ENCODE results near the gene ZNF677. TPM values are rescaled to one million over a fixed set of nuclear protein-coding genes. Genes with fewer than 3 reads are reported as not detected.
"Not testable (repeated sequence)": the region's sequence is repeated elsewhere in the genome, so short reads cannot be mapped to it uniquely, and the experiment has no call there.

ZNF677 gene
- total RNA-seq, 4 donors from 2014 or later: 3.1 to 62.7 (median 23.4) TPM

DNA sequence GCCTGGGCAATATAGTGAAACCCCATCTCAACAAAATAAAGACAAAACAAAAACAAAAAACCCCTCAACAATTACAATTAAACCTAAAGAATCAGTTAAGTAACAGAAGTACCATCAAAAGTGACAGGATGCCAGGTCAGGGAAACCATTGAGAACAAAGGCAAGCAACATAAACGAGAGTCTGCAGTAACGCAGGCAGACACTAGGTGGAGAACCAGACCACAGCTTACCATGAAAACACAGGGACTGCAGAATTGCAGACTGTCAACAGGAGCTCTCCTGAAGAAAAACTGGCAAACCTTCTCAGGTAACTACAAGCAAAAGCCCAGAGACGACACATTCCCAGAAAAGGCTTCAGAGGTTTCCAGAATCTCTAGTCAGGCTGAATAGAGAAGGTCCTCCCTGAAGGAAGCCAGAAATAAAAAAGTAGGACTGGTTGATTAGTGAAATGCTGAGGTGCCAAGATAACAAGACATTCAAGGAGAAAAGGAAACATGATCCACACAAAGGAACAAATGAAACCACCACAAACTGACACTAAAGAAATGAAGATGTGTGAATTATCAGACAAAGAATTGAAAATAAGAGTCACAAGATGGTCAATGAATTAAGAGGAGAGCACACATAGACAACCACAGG is 59.3 kb downstream of the ZNF677 start:
- Histone ChIP-seq H3K4me1 (no peaks in the 10 kb centered on the region), H3K27me3 (no peaks in the 10 kb centered on the region), H3K9me3 (no peaks in the 10 kb centered on the region), H3K4me3 (no peak overlapping the region), H3K36me3 (no peaks in the 10 kb centered on the region), H3K27ac (no peak overlapping the region)
- intact Hi-C loops (cut with DNase I; ENCODE audit: low total_unique reads): no loop called here
- peak in 1 of 2 donors; percentile 12 for TF ChIP-seq POLR2A (IDR thresholded peaks at IDR 0.05)
- TF ChIP-seq, protein P1, sequence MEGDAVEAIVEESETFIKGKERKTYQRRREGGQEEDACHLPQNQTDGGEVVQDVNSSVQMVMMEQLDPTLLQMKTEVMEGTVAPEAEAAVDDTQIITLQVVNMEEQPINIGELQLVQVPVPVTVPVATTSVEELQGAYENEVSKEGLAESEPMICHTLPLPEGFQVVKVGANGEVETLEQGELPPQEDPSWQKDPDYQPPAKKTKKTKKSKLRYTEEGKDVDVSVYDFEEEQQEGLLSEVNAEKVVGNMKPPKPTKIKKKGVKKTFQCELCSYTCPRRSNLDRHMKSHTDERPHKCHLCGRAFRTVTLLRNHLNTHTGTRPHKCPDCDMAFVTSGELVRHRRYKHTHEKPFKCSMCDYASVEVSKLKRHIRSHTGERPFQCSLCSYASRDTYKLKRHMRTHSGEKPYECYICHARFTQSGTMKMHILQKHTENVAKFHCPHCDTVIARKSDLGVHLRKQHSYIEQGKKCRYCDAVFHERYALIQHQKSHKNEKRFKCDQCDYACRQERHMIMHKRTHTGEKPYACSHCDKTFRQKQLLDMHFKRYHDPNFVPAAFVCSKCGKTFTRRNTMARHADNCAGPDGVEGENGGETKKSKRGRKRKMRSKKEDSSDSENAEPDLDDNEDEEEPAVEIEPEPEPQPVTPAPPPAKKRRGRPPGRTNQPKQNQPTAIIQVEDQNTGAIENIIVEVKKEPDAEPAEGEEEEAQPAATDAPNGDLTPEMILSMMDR (IDR thresholded peaks at IDR 0.05): peak; percentile 90 to 97 (median 92)
- peak; percentile 80 to 85 for DNase-seq

DNA sequence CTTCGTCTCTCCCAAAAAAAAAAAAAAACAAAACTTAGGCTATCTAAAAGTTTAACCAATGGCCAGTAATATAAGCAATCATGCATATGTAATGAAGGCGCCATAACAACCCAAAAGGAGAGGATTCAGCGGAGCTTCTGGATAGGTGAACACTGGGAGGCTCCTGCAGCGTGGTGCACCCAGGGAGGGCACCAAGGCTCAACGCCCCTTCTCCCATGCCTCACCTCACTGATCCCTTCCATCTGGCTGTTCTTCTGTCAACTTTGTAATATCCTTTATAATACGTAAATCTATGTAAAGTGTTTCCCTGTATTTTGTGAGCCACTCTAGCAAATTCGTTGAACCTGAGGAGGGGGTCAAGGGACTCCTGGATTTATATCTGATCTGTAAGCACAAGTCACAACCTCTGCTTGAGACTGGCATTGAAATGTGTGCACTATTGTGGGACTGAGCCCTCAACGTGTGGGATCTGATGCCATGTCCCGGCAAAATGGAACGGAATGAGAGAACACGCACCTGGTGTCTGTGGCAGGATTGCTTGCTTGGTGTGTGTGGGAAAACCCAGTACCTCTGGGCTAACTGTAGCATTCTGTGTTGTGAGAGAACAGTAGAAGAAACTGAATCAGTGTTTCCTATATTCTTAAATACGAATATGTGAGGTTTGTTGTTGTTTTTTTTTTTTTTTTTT is 61.0 kb downstream of the ZNF677 start:
- H3K27me3 ChIP-seq: no peaks in the 10 kb centered on the region
- DNase-seq: no peak
- TF ChIP-seq POLR2A (IDR thresholded peaks at IDR 0.05): no peak
- TF ChIP-seq, protein P1 (IDR thresholded peaks at IDR 0.05): no peak
- H3K27ac ChIP-seq: peak overlapping the region in 1 of 2 donors; percentile 26
- no peaks in the 10 kb centered on the region for H3K4me1 ChIP-seq
- peak overlapping the region; percentile 73 to 91 for H3K4me3 ChIP-seq
- H3K36me3 ChIP-seq: no peaks in the 10 kb centered on the region
- intact Hi-C loops (cut with DNase I; ENCODE audit: low total_unique reads): no loop called here
- H3K9me3 ChIP-seq: no peaks in the 10 kb centered on the region

DNA sequence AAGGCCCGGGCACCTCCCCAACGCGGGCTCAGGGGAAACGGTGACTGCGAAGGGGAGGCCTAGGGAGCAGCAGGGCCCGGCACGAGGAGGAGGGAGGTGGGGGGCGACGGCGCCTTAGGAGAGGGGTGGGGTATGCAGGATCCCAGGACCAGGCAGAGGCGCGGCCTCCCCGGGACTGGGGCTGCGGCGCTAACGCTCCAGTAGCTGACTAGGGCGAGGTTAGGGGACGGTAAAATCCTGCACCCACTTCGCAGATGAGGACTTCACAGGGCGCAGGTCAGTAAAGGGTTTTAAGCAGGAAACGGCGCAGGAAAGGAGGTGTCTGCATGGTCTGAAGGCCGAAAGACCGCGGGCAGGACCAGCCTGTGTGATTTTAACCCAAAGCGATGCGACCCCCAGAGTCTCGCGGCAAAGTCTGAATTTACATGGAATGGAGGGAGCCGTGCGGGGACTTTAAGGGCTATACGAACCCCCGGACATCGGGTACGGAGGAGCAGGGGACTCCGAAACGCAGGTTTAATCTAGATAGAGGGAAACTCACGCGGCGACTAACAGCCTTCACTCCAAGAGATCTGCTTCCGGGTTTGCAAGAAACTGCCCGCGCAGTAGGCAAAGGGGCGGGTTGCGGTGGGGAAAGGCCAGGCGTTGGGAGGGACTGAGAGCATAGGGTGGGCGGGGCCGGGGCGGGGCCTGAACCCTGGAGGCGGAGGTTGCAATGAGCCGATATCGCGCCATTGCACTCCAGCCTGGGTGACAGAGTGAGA is 61.7 kb downstream of the ZNF677 start, which contains the start of gene ZNF665:
ZNF665 (minus strand) TSS at position 588 of the 764 bp plus-strand sequence. CDS start 10,460 bp downstream, outside the sequence.
- H3K4me3 ChIP-seq: peak within 1 kb of the TSS; percentile 73 to 91
- peak; percentile 85 to 91 for DNase-seq
- peak; percentile 43 to 67 for TF ChIP-seq POLR2A (IDR thresholded peaks at IDR 0.05)
- TF ChIP-seq, protein P1 (IDR thresholded peaks at IDR 0.05): no peak
- no peaks in the 10 kb centered on the region for H3K36me3 ChIP-seq
- intact Hi-C loops (cut with DNase I; ENCODE audit: low total_unique reads): no loop called here
- H3K27ac ChIP-seq: peak within 1 kb of the TSS; percentile 77 to 86
- no peaks in the 10 kb centered on the region for H3K9me3 ChIP-seq
- H3K4me1 ChIP-seq: no peaks in the 10 kb centered on the region
- no peaks in the 10 kb centered on the region for H3K27me3 ChIP-seq

DNA sequence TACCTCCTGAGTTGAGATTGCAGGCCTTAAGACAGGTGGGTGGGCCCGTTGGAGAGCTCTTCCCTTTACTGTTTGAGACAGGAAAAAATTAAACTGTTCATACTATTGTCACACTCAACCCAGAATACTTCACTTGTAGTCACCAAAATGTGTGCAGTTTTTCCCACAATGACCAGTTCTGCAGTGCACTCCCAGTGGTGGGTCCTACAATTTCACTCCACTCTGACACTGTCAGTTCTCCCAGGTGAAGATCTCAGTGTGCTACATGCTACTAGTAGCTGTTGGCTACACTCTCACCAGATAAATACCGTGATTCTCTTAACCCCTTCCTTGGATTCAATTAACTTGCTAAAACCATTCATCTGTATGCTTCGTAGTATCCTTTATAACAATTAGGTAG is 64.4 kb downstream of the ZNF677 start:
- no peak overlapping the region for H3K27ac ChIP-seq
- H3K4me1 ChIP-seq: no peaks in the 10 kb centered on the region
- H3K9me3 ChIP-seq: no peaks in the 10 kb centered on the region
- DNase-seq: no peak
- H3K27me3 ChIP-seq: no peaks in the 10 kb centered on the region
- TF ChIP-seq POLR2A (IDR thresholded peaks at IDR 0.05): no peak
- TF ChIP-seq, protein P1 (IDR thresholded peaks at IDR 0.05): no peak
- no peaks in the 10 kb centered on the region for H3K36me3 ChIP-seq
- H3K4me3 ChIP-seq: no peak overlapping the region
- intact Hi-C loops (cut with DNase I; ENCODE audit: low total_unique reads): no loop called here

DNA sequence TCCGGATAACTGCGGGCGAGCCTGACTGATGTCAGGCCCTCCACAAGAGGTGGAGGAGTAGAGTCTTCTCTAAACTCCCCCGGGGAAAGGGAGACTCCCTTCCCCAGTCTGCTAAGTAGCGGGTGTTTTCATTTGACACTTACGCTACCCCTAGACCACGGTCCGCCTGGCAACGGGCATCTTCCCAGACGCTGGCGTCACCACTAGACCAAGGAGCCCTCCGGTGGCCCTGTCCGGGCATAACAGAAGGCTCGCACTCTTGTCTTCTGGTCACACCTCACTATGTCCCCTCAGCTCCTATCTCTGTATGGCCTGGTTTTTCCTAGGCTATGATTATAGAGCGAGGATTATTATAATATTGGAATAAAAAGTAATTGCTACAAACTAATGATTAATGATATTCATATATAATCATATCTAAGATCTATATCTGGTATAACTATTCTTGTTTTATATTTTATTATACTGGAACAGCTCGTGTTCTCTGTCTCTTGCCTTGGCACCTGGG is 64.9 kb downstream of the ZNF677 start:
- H3K9me3 ChIP-seq; H3K4me1 ChIP-seq; intact Hi-C loops (cut with DNase I; ENCODE audit: low total_unique reads); DNase-seq; H3K4me3 ChIP-seq; H3K36me3 ChIP-seq; H3K27ac ChIP-seq; H3K27me3 ChIP-seq: not testable (repeated sequence)

Other genes with a start within 250 kb of the ZNF677 start
- not detected for gene ERVV-1, start 241.0 kb downstream of the ZNF677 start, total RNA-seq
- gene ERVV-2, start 210.1 kb downstream of the ZNF677 start, total RNA-seq: not detected
- 10 to 100 TPM; 10.9 to 75.3 (median 52.1) TPM for gene ZNF160, start 151.5 kb downstream of the ZNF677 start, total RNA-seq
- 10 to 100 TPM in 2 of 4 donors, 1 to 10 TPM in 2; 9.5 to 27.2 (median 14.7) TPM for gene ZNF415, start 122.0 kb downstream of the ZNF677 start, total RNA-seq
- gene ZNF347, start 95.8 kb downstream of the ZNF677 start, total RNA-seq: 10 to 100 TPM; 10.2 to 25.4 (median 16.9) TPM
- 10 to 100 TPM in 1 of 4 donors, 1 to 10 TPM in 2, under 1 TPM in 1; 0.77 to 14.2 (median 4.3) TPM for gene ZNF665, start 61.5 kb downstream of the ZNF677 start, total RNA-seq
- not detected for gene VN1R2, start 3.4 kb upstream of the ZNF677 start, total RNA-seq
- gene VN1R4, start 12.8 kb upstream of the ZNF677 start, total RNA-seq: not detected
- 10 to 100 TPM in 2 of 4 donors, 1 to 10 TPM in 2; 5.0 to 18.0 (median 10.3) TPM for gene ZNF845, start 78.9 kb upstream of the ZNF677 start, total RNA-seq
- 10 to 100 TPM; 15.0 to 25.7 (median 22.3) TPM for gene ZNF525, start 110.8 kb upstream of the ZNF677 start, total RNA-seq
- gene ZNF765, start 140.3 kb upstream of the ZNF677 start, total RNA-seq: 10 to 100 TPM in 3 of 4 donors, 1 to 10 TPM in 1; 5.1 to 28.8 (median 23.6) TPM
- 10 to 100 TPM in 2 of 4 donors, 1 to 10 TPM in 2; 4.6 to 16.3 (median 8.8) TPM for gene ZNF761, start 177.1 kb upstream of the ZNF677 start, total RNA-seq
- gene ZNF813, start 212.9 kb upstream of the ZNF677 start, total RNA-seq: 10 to 100 TPM in 1 of 4 donors, 1 to 10 TPM in 3; 1.8 to 10.8 (median 6.7) TPM